Smooth muscle cell of the pulmonary artery (primary cell): ENCODE results near the gene HSD17B13. TPM values are rescaled to one million over a fixed set of nuclear protein-coding genes. Genes with fewer than 3 reads are reported as not detected.

ENCODE experiments used
- total RNA-seq: library from RNA; depleted of rRNA; stranded (reverse); fragments of >200 nt; gene quantifications from 2 replicates; pipeline ENCODE4 v1.2.3, GENCODE V29; 2014

HSD17B13 gene, protein sequence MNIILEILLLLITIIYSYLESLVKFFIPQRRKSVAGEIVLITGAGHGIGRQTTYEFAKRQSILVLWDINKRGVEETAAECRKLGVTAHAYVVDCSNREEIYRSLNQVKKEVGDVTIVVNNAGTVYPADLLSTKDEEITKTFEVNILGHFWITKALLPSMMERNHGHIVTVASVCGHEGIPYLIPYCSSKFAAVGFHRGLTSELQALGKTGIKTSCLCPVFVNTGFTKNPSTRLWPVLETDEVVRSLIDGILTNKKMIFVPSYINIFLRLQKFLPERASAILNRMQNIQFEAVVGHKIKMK
- total RNA-seq: 0.13 TPM in 2 replicates

DNA sequence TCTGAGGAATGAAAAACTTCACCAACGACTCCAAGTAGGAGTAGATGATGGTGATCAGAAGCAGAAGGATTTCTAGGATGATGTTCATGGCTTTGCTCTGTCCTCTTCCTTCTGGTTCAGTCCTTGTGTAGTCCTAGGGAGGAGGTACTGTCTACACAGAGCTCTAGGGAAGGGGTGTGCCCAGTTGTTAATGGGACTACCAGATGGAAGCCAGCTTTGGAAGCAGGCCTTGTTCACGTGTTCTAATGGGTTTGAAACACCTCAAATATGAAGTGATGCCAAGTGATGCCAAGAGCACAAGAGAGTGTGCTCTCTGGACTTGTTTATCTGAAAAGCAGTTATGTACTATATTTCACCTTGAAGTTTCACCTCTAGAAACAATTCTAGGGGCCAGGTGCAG lies at the start of gene HSD17B13:
Gene HSD17B13 (minus strand): TSS at position 129 of the 400 bp plus-strand sequence. CDS start 41 bp downstream, at position 88.

Other genes starting within 250 kb of the HSD17B13 start
- gene KLHL8, start 102.3 kb downstream of the HSD17B13 start, total RNA-seq: 12.3 and 16.4 TPM in 2 replicates
- gene HSD17B11, start 68.3 kb upstream of the HSD17B13 start, total RNA-seq: 12.6 and 33.8 TPM in 2 replicates
- gene NUDT9, start 99.7 kb upstream of the HSD17B13 start, total RNA-seq: 12.7 and 14.7 TPM in 2 replicates
- gene SPARCL1, start 206.5 kb upstream of the HSD17B13 start, total RNA-seq: 0.17 and 0.46 TPM in 2 replicates